ENCODE measurements around the gene SDCBP2. TPM values are rescaled to one million over a fixed set of nuclear protein-coding genes. Genes with fewer than 3 reads are reported as not detected.
A peak's percentile ranks its signal among the peaks of the same experiment; 100 is the strongest.

SDCBP2 gene
- total and polyA plus RNA-seq, 4 donors = 4.1 to 20.1 (median 14.3) TPM

GRCh38 chr20:1373614-1374013 lies 44.7 kb upstream of the SDCBP2 start:
- Histone ChIP-seq H3K27ac (ENCODE audit: low read depth, low read length) (peak overlapping the region; percentile 57), H3K9me3 (ENCODE audit: control insufficient read depth, insufficient read depth, low read length) (no peaks in the 10 kb centered on the region), H3K36me3 (ENCODE audit: control insufficient read depth, insufficient read depth, low read length) (peaks cover 5% of the 10 kb centered on the region), H3K4me1 (ENCODE audit: control insufficient read depth, insufficient read depth, low read length) (peaks cover 15% of the 10 kb centered on the region), H3K4me3 (ENCODE audit: low read depth, low read length) (no peak overlapping the region), H3K27me3 (ENCODE audit: control insufficient read depth, insufficient read depth, low read length) (no peaks in the 10 kb centered on the region)
- peak in 4 of 6 donors; percentile 16 to 64 (median 30) for DNase-seq (ENCODE audit: low read depth in 4 of 6, low spot score in 6 of 6)
- WGBS (ENCODE audit: insufficient coverage) = 70% methylated on average over 2 of the region's 4 CpGs

GRCh38 chr20:1373036-1373435 lies 44.1 kb upstream of the SDCBP2 start:
- DNase-seq (ENCODE audit: low read depth in 4 of 6, low spot score in 6 of 6) = no peak
- Histone ChIP-seq H3K4me1 (ENCODE audit: control insufficient read depth, insufficient read depth, low read length) (peaks cover 15% of the 10 kb centered on the region), H3K9me3 (ENCODE audit: control insufficient read depth, insufficient read depth, low read length) (no peaks in the 10 kb centered on the region), H3K4me3 (ENCODE audit: low read depth, low read length) (no peak overlapping the region), H3K27me3 (ENCODE audit: control insufficient read depth, insufficient read depth, low read length) (no peaks in the 10 kb centered on the region), H3K27ac (ENCODE audit: low read depth, low read length) (peak overlapping the region; percentile 57), H3K36me3 (ENCODE audit: control insufficient read depth, insufficient read depth, low read length) (peaks cover 5% of the 10 kb centered on the region)
- WGBS (ENCODE audit: insufficient coverage) = no CpG with 5 or more reads among the region's 3 CpGs

- Histone ChIP-seq H3K9me3 (ENCODE audit: control insufficient read depth, insufficient read depth, low read length) (no peaks in the 10 kb centered on the region), H3K4me1 (ENCODE audit: control insufficient read depth, insufficient read depth, low read length) (peaks cover 15% of the 10 kb centered on the region), H3K4me3 (ENCODE audit: low read depth, low read length) (no peak overlapping the region), H3K36me3 (ENCODE audit: control insufficient read depth, insufficient read depth, low read length) (peaks cover 8% of the 10 kb centered on the region), H3K27ac (ENCODE audit: low read depth, low read length) (no peak overlapping the region), H3K27me3 (ENCODE audit: control insufficient read depth, insufficient read depth, low read length) (no peaks in the 10 kb centered on the region)
- DNase-seq (ENCODE audit: low read depth in 4 of 6, low spot score in 6 of 6) = no peak
- 96% methylated on average over 2 of the region's 5 CpGs for WGBS (ENCODE audit: insufficient coverage)
Measured at GRCh38 chr20:1371830-1372539, 43.0 kb upstream of the SDCBP2 start.

GRCh38 chr20:1371202-1371782 lies 42.4 kb upstream of the SDCBP2 start:
- WGBS (ENCODE audit: insufficient coverage) = 69% methylated on average over 2 of the region's 3 CpGs
- H3K4me3 ChIP-seq (ENCODE audit: low read depth, low read length) = no peak overlapping the region
- no peaks in the 10 kb centered on the region for H3K27me3 ChIP-seq (ENCODE audit: control insufficient read depth, insufficient read depth, low read length)
- peaks cover 15% of the 10 kb centered on the region for H3K4me1 ChIP-seq (ENCODE audit: control insufficient read depth, insufficient read depth, low read length)
- H3K36me3 ChIP-seq (ENCODE audit: control insufficient read depth, insufficient read depth, low read length) = peaks cover 8% of the 10 kb centered on the region
- H3K27ac ChIP-seq (ENCODE audit: low read depth, low read length) = no peak overlapping the region
- no peak for DNase-seq (ENCODE audit: low read depth in 4 of 6, low spot score in 6 of 6)
- no peaks in the 10 kb centered on the region for H3K9me3 ChIP-seq (ENCODE audit: control insufficient read depth, insufficient read depth, low read length)

- no peak for DNase-seq (ENCODE audit: low read depth in 4 of 6, low spot score in 6 of 6)
- WGBS (ENCODE audit: insufficient coverage) = 56% methylated on average over 1 of the region's 2 CpGs
- peaks cover 8% of the 10 kb centered on the region for H3K36me3 ChIP-seq (ENCODE audit: control insufficient read depth, insufficient read depth, low read length)
- H3K27ac ChIP-seq (ENCODE audit: low read depth, low read length) = no peak overlapping the region
- H3K9me3 ChIP-seq (ENCODE audit: control insufficient read depth, insufficient read depth, low read length) = no peaks in the 10 kb centered on the region
- H3K4me3 ChIP-seq (ENCODE audit: low read depth, low read length) = no peak overlapping the region
- H3K27me3 ChIP-seq (ENCODE audit: control insufficient read depth, insufficient read depth, low read length) = no peaks in the 10 kb centered on the region
- H3K4me1 ChIP-seq (ENCODE audit: control insufficient read depth, insufficient read depth, low read length) = peaks cover 15% of the 10 kb centered on the region
Measured at GRCh38 chr20:1370548-1371110, 41.7 kb upstream of the SDCBP2 start.

- peaks cover 6% of the 10 kb centered on the region for H3K36me3 ChIP-seq (ENCODE audit: control insufficient read depth, insufficient read depth, low read length)
- H3K27ac ChIP-seq (ENCODE audit: low read depth, low read length) = no peak overlapping the region
- H3K4me1 ChIP-seq (ENCODE audit: control insufficient read depth, insufficient read depth, low read length) = peaks cover 15% of the 10 kb centered on the region
- H3K27me3 ChIP-seq (ENCODE audit: control insufficient read depth, insufficient read depth, low read length) = no peaks in the 10 kb centered on the region
- DNase-seq (ENCODE audit: low read depth in 4 of 6, low spot score in 6 of 6) = peak in 2 of 6 donors; percentile 12 to 67
- 57% methylated on average over 3 of the region's 3 CpGs for WGBS (ENCODE audit: insufficient coverage)
- no peak overlapping the region for H3K4me3 ChIP-seq (ENCODE audit: low read depth, low read length)
- no peaks in the 10 kb centered on the region for H3K9me3 ChIP-seq (ENCODE audit: control insufficient read depth, insufficient read depth, low read length)
Measured at GRCh38 chr20:1369970-1370369, 41.0 kb upstream of the SDCBP2 start.

GRCh38 chr20:1368448-1369199 lies 39.7 kb upstream of the SDCBP2 start:
- H3K9me3 ChIP-seq (ENCODE audit: control insufficient read depth, insufficient read depth, low read length) = no peaks in the 10 kb centered on the region
- peaks cover 12% of the 10 kb centered on the region for H3K4me1 ChIP-seq (ENCODE audit: control insufficient read depth, insufficient read depth, low read length)
- peaks cover 3% of the 10 kb centered on the region for H3K36me3 ChIP-seq (ENCODE audit: control insufficient read depth, insufficient read depth, low read length)
- no peaks in the 10 kb centered on the region for H3K27me3 ChIP-seq (ENCODE audit: control insufficient read depth, insufficient read depth, low read length)
- WGBS (ENCODE audit: insufficient coverage) = 33% methylated on average over 2 of the region's 7 CpGs
- DNase-seq (ENCODE audit: low read depth in 4 of 6, low spot score in 6 of 6) = no peak
- H3K4me3 ChIP-seq (ENCODE audit: low read depth, low read length) = no peak overlapping the region
- H3K27ac ChIP-seq (ENCODE audit: low read depth, low read length) = no peak overlapping the region

- Histone ChIP-seq H3K27ac (ENCODE audit: low read depth, low read length) (no peak overlapping the region), H3K9me3 (ENCODE audit: control insufficient read depth, insufficient read depth, low read length) (no peaks in the 10 kb centered on the region), H3K36me3 (ENCODE audit: control insufficient read depth, insufficient read depth, low read length) (peaks cover 3% of the 10 kb centered on the region), H3K4me1 (ENCODE audit: control insufficient read depth, insufficient read depth, low read length) (peaks cover 12% of the 10 kb centered on the region), H3K27me3 (ENCODE audit: control insufficient read depth, insufficient read depth, low read length) (no peaks in the 10 kb centered on the region), H3K4me3 (ENCODE audit: low read depth, low read length) (no peak overlapping the region)
- DNase-seq (ENCODE audit: low read depth in 4 of 6, low spot score in 6 of 6) = no peak
- WGBS (ENCODE audit: insufficient coverage) = no CpG with 5 or more reads among the region's 4 CpGs
Measured at GRCh38 chr20:1367479-1367878, 38.5 kb upstream of the SDCBP2 start.

- H3K27me3 ChIP-seq (ENCODE audit: control insufficient read depth, insufficient read depth, low read length) = no peaks in the 10 kb centered on the region
- H3K4me3 ChIP-seq (ENCODE audit: low read depth, low read length) = no peak overlapping the region
- DNase-seq (ENCODE audit: low read depth in 4 of 6, low spot score in 6 of 6) = no peak
- H3K9me3 ChIP-seq (ENCODE audit: control insufficient read depth, insufficient read depth, low read length) = no peaks in the 10 kb centered on the region
- H3K36me3 ChIP-seq (ENCODE audit: control insufficient read depth, insufficient read depth, low read length) = peaks cover 3% of the 10 kb centered on the region
- H3K27ac ChIP-seq (ENCODE audit: low read depth, low read length) = no peak overlapping the region
- no peaks in the 10 kb centered on the region for H3K4me1 ChIP-seq (ENCODE audit: control insufficient read depth, insufficient read depth, low read length)
- 92% methylated on average over 1 of the region's 2 CpGs for WGBS (ENCODE audit: insufficient coverage)
Measured at GRCh38 chr20:1364106-1364505, 35.2 kb upstream of the SDCBP2 start.

Measured in spinal cord (tissue), 10 donors.